ENCODE measurements around the gene C1orf56.

C1orf56 gene

DNA sequence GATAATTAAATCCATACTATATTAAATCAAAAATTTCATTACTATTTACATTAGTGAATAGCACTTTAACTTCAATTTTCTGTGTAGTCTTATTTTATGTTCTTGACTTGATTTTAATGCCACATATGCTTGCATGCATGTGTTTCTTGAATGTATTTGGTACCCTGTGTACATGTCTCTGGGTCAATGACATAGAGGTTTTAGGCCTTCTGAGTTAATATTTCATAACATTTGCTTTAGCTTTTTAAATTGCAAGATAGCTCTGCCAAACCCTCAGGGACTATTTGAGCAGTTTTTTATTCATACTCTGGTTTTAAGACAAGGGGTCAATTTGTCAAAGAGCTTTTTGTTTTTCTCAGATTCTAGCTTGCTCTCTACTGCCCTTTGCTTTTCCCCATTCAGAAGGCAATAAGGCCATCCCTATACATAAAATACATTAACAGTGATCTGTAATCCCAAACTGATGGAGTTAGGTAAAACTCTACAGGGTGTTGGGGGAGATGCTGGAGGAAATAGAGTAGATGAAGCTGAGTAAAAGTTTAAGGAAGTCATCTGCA, 17.6 kb downstream of the C1orf56 start:
- no peak overlapping the region for H3K4me3 ChIP-seq (ENCODE audit: low read depth in 1 of 2, low read length in 1 of 2)
- no peaks in the 10 kb centered on the region for H3K27me3 ChIP-seq
- H3K9me3 ChIP-seq, result no peaks in the 10 kb centered on the region
- H3K36me3 ChIP-seq, result no peaks in the 10 kb centered on the region
- TF ChIP-seq CTCF (IDR thresholded peaks at IDR 0.05), result no peak
- no peak overlapping the region for H3K27ac ChIP-seq
- H3K4me1 ChIP-seq (ENCODE audit: control insufficient read depth in 1 of 2, insufficient read depth in 1 of 2, low read depth in 1 of 2, low read length in 1 of 2), result peaks cover 10 to 20% of the 10 kb centered on the region in 2 experiments

- TF ChIP-seq CTCF (IDR thresholded peaks at IDR 0.05), result no peak
- peaks cover 14 to 20% of the 10 kb centered on the region in 2 experiments for H3K4me1 ChIP-seq (ENCODE audit: control insufficient read depth in 1 of 2, insufficient read depth in 1 of 2, low read depth in 1 of 2, low read length in 1 of 2)
- no peak overlapping the region for H3K4me3 ChIP-seq (ENCODE audit: low read depth in 1 of 2, low read length in 1 of 2)
- no peak overlapping the region for H3K27ac ChIP-seq
- H3K9me3 ChIP-seq, result no peaks in the 10 kb centered on the region
- no peaks in the 10 kb centered on the region for H3K27me3 ChIP-seq
- H3K36me3 ChIP-seq, result no peaks in the 10 kb centered on the region
These were observed 19.6 kb downstream of the C1orf56 start for GRCh38 chr1:151067185-151067584.

- Histone ChIP-seq H3K27ac (peak overlapping the region; percentile 2), H3K27me3 (no peaks in the 10 kb centered on the region), H3K4me3 (ENCODE audit: low read depth in 1 of 2, low read length in 1 of 2) (no peak overlapping the region), H3K36me3 (no peaks in the 10 kb centered on the region), H3K4me1 (ENCODE audit: control insufficient read depth in 1 of 2, insufficient read depth in 1 of 2, low read depth in 1 of 2, low read length in 1 of 2) (peaks cover 14 to 20% of the 10 kb centered on the region in 2 experiments), H3K9me3 (no peaks in the 10 kb centered on the region)
- no peak for TF ChIP-seq CTCF (IDR thresholded peaks at IDR 0.05)
These were observed 21.5 kb downstream of the C1orf56 start for GRCh38 chr1:151069103-151069486.

GRCh38 chr1:151070474-151071276, 23.1 kb downstream of the C1orf56 start, which contains the start of gene GABPB2:
Gene GABPB2 (plus strand): TSS chr1:151070761. CDS start chr1:151088190, 17,429 bp downstream.
- peak; percentile 87 for TF ChIP-seq CTCF (IDR thresholded peaks at IDR 0.05)
- peak within 1 kb of the TSS; percentile 96 for H3K27ac ChIP-seq
- H3K27me3 ChIP-seq, result no peaks in the 10 kb centered on the region
- H3K36me3 ChIP-seq, result no peaks in the 10 kb centered on the region
- H3K4me1 ChIP-seq (ENCODE audit: control insufficient read depth in 1 of 2, insufficient read depth in 1 of 2, low read depth in 1 of 2, low read length in 1 of 2), result peaks cover 14 to 20% of the 10 kb centered on the region in 2 experiments
- peak within 1 kb of the TSS; percentile 94 to 100 for H3K4me3 ChIP-seq (ENCODE audit: low read depth in 1 of 2, low read length in 1 of 2)
- no peaks in the 10 kb centered on the region for H3K9me3 ChIP-seq

- no peak for TF ChIP-seq CTCF (IDR thresholded peaks at IDR 0.05)
- Histone ChIP-seq H3K27ac (peak overlapping the region; percentile 96), H3K4me1 (ENCODE audit: control insufficient read depth in 1 of 2, insufficient read depth in 1 of 2, low read depth in 1 of 2, low read length in 1 of 2) (peaks cover 14 to 20% of the 10 kb centered on the region in 2 experiments), H3K27me3 (no peaks in the 10 kb centered on the region), H3K9me3 (no peaks in the 10 kb centered on the region), H3K4me3 (ENCODE audit: low read depth in 1 of 2, low read length in 1 of 2) (no peak overlapping the region), H3K36me3 (no peaks in the 10 kb centered on the region)
These were observed 24.7 kb downstream of the C1orf56 start for GRCh38 chr1:151072224-151072623.

Measured in neutrophil (primary cell).